Measurements from ENCODE around the gene TCP1. TPM values are rescaled to one million over a fixed set of nuclear protein-coding genes. Genes with fewer than 3 reads are reported as not detected.

The TCP1 gene
- total and polyA plus RNA-seq, 9 donors: 83.5 to 237 (median 162) TPM

DNA sequence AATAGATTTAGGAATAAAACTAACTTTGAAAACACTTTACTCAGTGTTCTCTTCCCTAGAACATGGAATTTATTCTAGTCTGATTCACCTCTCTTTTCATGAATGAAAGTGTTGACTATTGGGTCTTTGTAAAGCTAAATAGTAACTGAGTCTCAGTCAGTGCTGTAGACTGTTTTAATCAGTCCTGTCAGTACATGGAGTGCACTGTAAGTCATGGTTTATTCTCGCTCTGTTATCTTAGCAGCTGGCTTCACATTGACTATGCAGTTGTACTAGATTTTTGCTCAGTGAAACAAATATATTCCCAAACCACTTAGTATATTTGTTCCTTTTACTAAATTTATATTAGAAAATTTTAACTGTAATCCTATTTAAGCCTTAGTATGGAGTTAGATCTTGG, 42.6 kb downstream of the TCP1 start:
- no peaks in the 10 kb centered on the region for H3K9me3 ChIP-seq
- 70 to 84% (median 70%) methylated on average over 1 of the region's 1 CpG for WGBS, 3 donors
- no peaks in the 10 kb centered on the region for H3K27me3 ChIP-seq
- H3K27ac ChIP-seq: no peak overlapping the region
- intact Hi-C loops (cut with DNase I): no loop called here
- no peaks in the 10 kb centered on the region for H3K36me3 ChIP-seq
- no peaks in the 10 kb centered on the region for H3K4me1 ChIP-seq (ENCODE audit: insufficient read depth)
- TF ChIP-seq POLR2A (IDR thresholded peaks at IDR 0.05) (no peak), EP300 (IDR thresholded peaks at IDR 0.05) (no peak)
- TF ChIP-seq, protein P1, sequence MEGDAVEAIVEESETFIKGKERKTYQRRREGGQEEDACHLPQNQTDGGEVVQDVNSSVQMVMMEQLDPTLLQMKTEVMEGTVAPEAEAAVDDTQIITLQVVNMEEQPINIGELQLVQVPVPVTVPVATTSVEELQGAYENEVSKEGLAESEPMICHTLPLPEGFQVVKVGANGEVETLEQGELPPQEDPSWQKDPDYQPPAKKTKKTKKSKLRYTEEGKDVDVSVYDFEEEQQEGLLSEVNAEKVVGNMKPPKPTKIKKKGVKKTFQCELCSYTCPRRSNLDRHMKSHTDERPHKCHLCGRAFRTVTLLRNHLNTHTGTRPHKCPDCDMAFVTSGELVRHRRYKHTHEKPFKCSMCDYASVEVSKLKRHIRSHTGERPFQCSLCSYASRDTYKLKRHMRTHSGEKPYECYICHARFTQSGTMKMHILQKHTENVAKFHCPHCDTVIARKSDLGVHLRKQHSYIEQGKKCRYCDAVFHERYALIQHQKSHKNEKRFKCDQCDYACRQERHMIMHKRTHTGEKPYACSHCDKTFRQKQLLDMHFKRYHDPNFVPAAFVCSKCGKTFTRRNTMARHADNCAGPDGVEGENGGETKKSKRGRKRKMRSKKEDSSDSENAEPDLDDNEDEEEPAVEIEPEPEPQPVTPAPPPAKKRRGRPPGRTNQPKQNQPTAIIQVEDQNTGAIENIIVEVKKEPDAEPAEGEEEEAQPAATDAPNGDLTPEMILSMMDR (IDR thresholded peaks at IDR 0.05): no peak
- no peak for DNase-seq
- no peak overlapping the region for H3K4me3 ChIP-seq

DNA sequence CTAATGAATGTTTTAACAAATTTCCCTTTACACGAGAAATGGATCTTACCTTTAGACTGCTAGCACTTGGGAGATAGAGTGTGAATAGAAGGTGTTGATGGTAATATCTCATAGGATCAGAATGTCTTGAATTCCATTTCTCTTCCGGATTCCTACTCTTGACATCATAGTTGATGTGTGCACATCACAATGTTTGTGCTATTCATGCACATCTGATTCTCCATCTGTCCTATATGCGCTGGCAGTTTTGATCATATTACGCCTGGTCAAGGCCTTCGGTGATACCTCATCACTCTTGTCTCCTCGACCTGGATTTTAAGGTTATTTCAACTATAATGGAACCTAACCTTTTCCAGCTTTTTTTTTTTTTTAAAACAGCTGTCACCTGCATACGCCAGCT, 44.3 kb downstream of the TCP1 start:
- Histone ChIP-seq H3K36me3 (no peaks in the 10 kb centered on the region), H3K27ac (no peak overlapping the region)

DNA sequence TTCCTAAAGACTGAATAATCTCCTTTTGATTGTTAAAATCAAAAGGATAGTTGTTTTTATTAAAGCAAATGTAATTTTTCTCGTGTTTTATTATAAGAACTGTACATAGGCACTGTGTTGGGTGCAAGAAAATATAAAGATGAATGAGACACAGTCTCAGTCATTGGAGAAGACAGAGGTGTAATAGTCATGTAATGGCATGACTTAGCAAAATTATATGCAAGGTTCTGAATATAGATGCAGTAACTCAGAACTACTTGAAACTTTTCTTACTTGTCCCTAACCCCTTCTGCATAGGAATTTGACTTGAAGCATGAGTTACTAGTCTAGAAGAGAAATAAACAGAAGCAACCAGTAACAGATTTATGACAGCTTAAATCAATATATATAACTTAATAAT, 47.2 kb downstream of the TCP1 start:
- TF ChIP-seq POLR2A (IDR thresholded peaks at IDR 0.05) (no peak), EP300 (IDR thresholded peaks at IDR 0.05) (no peak)
- TF ChIP-seq, protein P1 (IDR thresholded peaks at IDR 0.05): no peak
- no peaks in the 10 kb centered on the region for H3K27me3 ChIP-seq
- 82 to 90% (median 89%) methylated on average over 1 of the region's 1 CpG for WGBS, 3 donors

More for the DNA sequence above, 44.3 kb downstream of the TCP1 start:
- TF ChIP-seq EP300 (IDR thresholded peaks at IDR 0.05) (no peak), POLR2A (IDR thresholded peaks at IDR 0.05) (no peak)
- TF ChIP-seq, protein P1 (IDR thresholded peaks at IDR 0.05): no peak
- no peaks in the 10 kb centered on the region for H3K9me3 ChIP-seq
- intact Hi-C loops (cut with DNase I): no loop called here
- 86 to 89% (median 87%) methylated on average over 7 of the region's 7 CpGs for WGBS, 3 donors
- H3K27me3 ChIP-seq: no peaks in the 10 kb centered on the region
- DNase-seq: no peak
- no peak overlapping the region for H3K4me3 ChIP-seq
- H3K4me1 ChIP-seq (ENCODE audit: insufficient read depth): no peaks in the 10 kb centered on the region

DNA sequence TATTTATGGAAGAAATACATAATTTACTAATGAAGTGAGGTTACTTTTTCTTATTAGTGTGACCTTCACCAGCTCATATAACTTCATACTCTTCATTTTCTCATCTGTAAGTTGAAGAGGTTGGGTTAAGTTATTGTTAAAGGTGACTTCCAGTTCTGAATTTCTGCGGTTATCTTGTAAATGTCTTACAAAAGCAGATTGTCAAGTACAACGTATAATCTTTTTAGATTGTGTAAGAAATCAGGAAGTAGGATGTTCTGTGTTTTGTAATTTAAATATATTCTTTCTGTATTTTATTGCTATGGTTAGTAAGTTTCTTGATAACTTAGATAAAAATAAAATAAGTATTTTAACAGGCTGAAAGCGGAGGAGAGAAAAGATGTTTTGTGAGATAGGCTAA, 50.1 kb downstream of the TCP1 start:
- TF ChIP-seq POLR2A (IDR thresholded peaks at IDR 0.05): no peak
- TF ChIP-seq, protein P1 (IDR thresholded peaks at IDR 0.05): no peak
- TF ChIP-seq EP300 (IDR thresholded peaks at IDR 0.05): no peak
- no peak overlapping the region for H3K27ac ChIP-seq
- no peaks in the 10 kb centered on the region for H3K27me3 ChIP-seq
- DNase-seq: no peak
- peaks cover 2% of the 10 kb centered on the region for H3K4me1 ChIP-seq (ENCODE audit: insufficient read depth)
- H3K36me3 ChIP-seq: no peaks in the 10 kb centered on the region
- H3K9me3 ChIP-seq: no peaks in the 10 kb centered on the region
- no peak overlapping the region for H3K4me3 ChIP-seq
- intact Hi-C loops (cut with DNase I): no loop called here
- WGBS, 3 donors: 67 to 77% (median 72%) methylated on average over 3 of the region's 3 CpGs

More for the DNA sequence above, 47.2 kb downstream of the TCP1 start:
- no peak for DNase-seq
- Histone ChIP-seq H3K4me3 (no peak overlapping the region), H3K9me3 (no peaks in the 10 kb centered on the region), H3K27ac (no peak overlapping the region), H3K36me3 (no peaks in the 10 kb centered on the region), H3K4me1 (ENCODE audit: insufficient read depth) (no peaks in the 10 kb centered on the region)
- intact Hi-C loops (cut with DNase I): no loop called here
